K562 (cell line): ENCODE results near the gene MAP2K6. TPM values are rescaled to one million over a fixed set of nuclear protein-coding genes. Genes with fewer than 3 reads are reported as not detected.

Experiments used
- ATAC-seq: fragments of 200-7000 bp; cut with Tn5 transposase; 3 replicates; pipeline ENCODE4 v1.9.1; 2020; ENCODE audit warnings: moderate library complexity
- BruUV-seq: library from RNA; stranded (reverse); fragments of 400-500 nt; replicated peaks from 2 replicates; lab custom pipeline; 2021; lab: Mats Ljungman, UMichigan
- CTCF ChIA-PET: fragments of 300-600 bp; formaldehyde crosslinking; extraction: SDS; loops from one replicate; lab custom pipeline; 2021; ENCODE audit warnings: low intra/inter-chr PET ratio; lab: Yijun Ruan, JAX
- POLR2A ChIA-PET: fragments of 300-600, 350-650 bp; sonication (Branson Sonifier 250); formaldehyde crosslinking; extraction: SDS; loops from one replicate; lab custom pipeline; 2021; ENCODE audit warnings: antibody characterized with exemption, inconsistent platforms; lab: Yijun Ruan, JAX
- DNase-seq, 4 experiments: peaks; one replicate each; pipeline versions ENCODE4 v3.0.0 to v3.0.0-alpha.2; 2011 to 2018; ENCODE audit warnings: low spot score in 3 of 4, mixed read lengths in 3 of 4; ENCODE audit errors: extremely low read depth in 1 of 4
- FAIRE-seq: peaks from 2 replicates; lab custom pipeline; 2011; peaks lifted over from hg19 to GRCh38; lab: Jason Lieb, UNC
- H2AFZ ChIP-seq: 2 replicates; pipeline ENCODE4 v1.6.0; 2011; ENCODE audit warnings: low read depth, low read length, control low read depth, inconsistent platforms
- H3K27ac ChIP-seq: fragments of 200-600 bp; 3 replicates; pipeline ENCODE4 v1.8.0; 2011; ENCODE audit warnings: low read depth, mild to moderate bottlenecking, control low read depth, inconsistent platforms, low read length, moderate library complexity, mixed read lengths; ENCODE audit errors: extremely low read depth
- H3K27me3 ChIP-seq, 2 experiments: fragments of 300-600 bp in 1 of 2; 2 replicates in 1 of 2; 3 replicates in 1 of 2; pipeline versions ENCODE4 v1.6.0 to v1.8.0; 2011; ENCODE audit warnings: inconsistent platforms in 2 of 2, low read length in 2 of 2, mild to moderate bottlenecking in 1 of 2, mixed read lengths in 1 of 2, moderate library complexity in 1 of 2; ENCODE audit not compliant: control insufficient read depth in 2 of 2, insufficient read depth in 2 of 2
- H3K36me3 ChIP-seq: fragments of 300-600 bp; 3 replicates; pipeline ENCODE4 v1.8.0; 2011; ENCODE audit warnings: mild to moderate bottlenecking, low read length, inconsistent platforms; ENCODE audit not compliant: control insufficient read depth, insufficient read depth
- H3K4me1 ChIP-seq, 2 experiments: fragments of 200-600 bp in 1 of 2; replicated peaks in 1 of 2; 2 replicates in 1 of 2; 3 replicates in 1 of 2; pipeline versions ENCODE4 v1.5.1 to v1.8.0; 2011; ENCODE audit warnings: inconsistent platforms in 2 of 2, low read length in 2 of 2, mild to moderate bottlenecking in 1 of 2, mixed read lengths in 1 of 2, moderate library complexity in 1 of 2; ENCODE audit not compliant: control insufficient read depth in 2 of 2, insufficient read depth in 2 of 2
- H3K4me2 ChIP-seq: 2 replicates; pipeline ENCODE4 v1.6.1; 2011; ENCODE audit warnings: low read length, control low read depth, inconsistent platforms, mixed read lengths; ENCODE audit not compliant: insufficient read depth
- H3K4me3 ChIP-seq: fragments of 200-600 bp; sonication (generic), shearing (Covaris generic); 2 replicates; pipeline ENCODE4 v1.5.1; 2016; ENCODE audit warnings: control low read depth, inconsistent platforms
- H3K79me2 ChIP-seq: fragments of 200-600 bp; 3 replicates; pipeline ENCODE4 v1.8.0; 2011; ENCODE audit warnings: low read length, inconsistent platforms; ENCODE audit not compliant: control insufficient read depth, insufficient read depth
- H3K9ac ChIP-seq, 2 experiments: 2 replicates each; pipeline versions ENCODE4 v1.6.0 to v1.6.1; 2011; ENCODE audit warnings: low read depth in 2 of 2, low read length in 2 of 2, control low read depth in 1 of 2, inconsistent platforms in 1 of 2, mild to moderate bottlenecking in 1 of 2, mixed read lengths in 1 of 2; ENCODE audit not compliant: insufficient read depth in 1 of 2
- H3K9me1 ChIP-seq: one replicate; pipeline ENCODE4 v1.6.0; 2011; ENCODE audit warnings: inconsistent platforms, mild to moderate bottlenecking, low read length, moderate library complexity; ENCODE audit not compliant: control insufficient read depth, insufficient read depth
- H3K9me3 ChIP-seq: replicated peaks from 2 replicates; pipeline ENCODE4 v1.5.1; 2011; ENCODE audit warnings: low read depth, low read length, inconsistent platforms; ENCODE audit not compliant: control insufficient read depth, insufficient read depth
- H4K20me1 ChIP-seq: replicated peaks from 2 replicates; pipeline ENCODE4 v1.6.1; 2011; ENCODE audit warnings: low read length, inconsistent platforms, mixed read lengths; ENCODE audit not compliant: control insufficient read depth, insufficient read depth
- ARNT ChIP-seq, 2 experiments: fragments of 450-650 bp; IDR thresholded peaks; 2 replicates each; pipeline ENCODE4 v1.6.1; 2016; ENCODE audit warnings: mild to moderate bottlenecking in 1 of 2
- BRD4 ChIP-seq: fragments of 200-600 bp; sonication (generic); IDR thresholded peaks from 2 replicates; pipeline ENCODE4 v1.6.1; 2017; ENCODE audit warnings: inconsistent platforms
- CCAR2 ChIP-seq: fragments of 200-400 bp; formaldehyde crosslinking; IDR thresholded peaks from 2 replicates; pipeline ENCODE4 v1.6.1; 2017; ENCODE audit warnings: mild to moderate bottlenecking, low read depth, low read length
- CREBBP ChIP-seq: IDR thresholded peaks from one replicate; pipeline ENCODE4 v1.6.1; 2012; ENCODE audit warnings: low read depth, mild to moderate bottlenecking, control low read depth, inconsistent platforms, low read length
- CTBP1 ChIP-seq: fragments of 450-650 bp; IDR thresholded peaks from 2 replicates; pipeline ENCODE4 v1.6.1; 2016; ENCODE audit warnings: borderline replicate concordance
- ELK3 ChIP-seq: fragments of 450-650 bp; formaldehyde crosslinking; IDR thresholded peaks from 2 replicates; pipeline ENCODE4 v1.4.0; 2020; ENCODE audit warnings: mild to moderate bottlenecking
- ETS1 ChIP-seq: conservative IDR thresholded peaks from 2 replicates; pipeline ENCODE4 v1.6.1; 2011; ENCODE audit warnings: low read depth, mild to moderate bottlenecking, low read length; ENCODE audit not compliant: control insufficient read depth
- GMEB1 ChIP-seq: fragments of 250-450 bp; sonication (Bioruptor Pico); IDR thresholded peaks from 2 replicates; pipeline ENCODE4 v1.4.0; 2020; ENCODE audit warnings: mild to moderate bottlenecking
- HMG20B ChIP-seq: fragments of 250-450 bp; sonication (Bioruptor Pico); IDR thresholded peaks from 2 replicates; pipeline ENCODE4 v1.5.0; 2021; ENCODE audit warnings: mild to moderate bottlenecking
- KDM1A ChIP-seq, 2 experiments: fragments of 450-650 bp; IDR thresholded peaks; 2 replicates each; pipeline ENCODE4 v1.6.1; 2016; ENCODE audit warnings: mild to moderate bottlenecking in 2 of 2
- KLF10 ChIP-seq: fragments of 250-450 bp; sonication (Bioruptor Pico); IDR thresholded peaks from 2 replicates; pipeline ENCODE4 v1.6.1; 2021; ENCODE audit warnings: matching md5 sums
- MCM7 ChIP-seq, 2 experiments: fragments of 450-650 bp; IDR thresholded peaks; 2 replicates each; pipeline ENCODE4 v1.6.1; 2016 to 2018
- MYNN ChIP-seq, 2 experiments: sonication (generic); formaldehyde crosslinking in 1 of 2; IDR thresholded peaks; 2 replicates each; pipeline versions ENCODE4 v1.5.0 to v1.6.1; 2016 to 2020; ENCODE audit warnings: antibody characterized with exemption in 1 of 2, missing genetic modification reagents in 1 of 2
- PATZ1 ChIP-seq: fragments of 250-450 bp; sonication (Bioruptor Pico); IDR thresholded peaks from 2 replicates; pipeline ENCODE4 v1.5.0; 2020; ENCODE audit warnings: mild to moderate bottlenecking, borderline replicate concordance
- SREBF1 ChIP-seq: fragments of 150-350 bp; IDR thresholded peaks from 2 replicates; pipeline ENCODE4 v1.6.1; 2014; ENCODE audit warnings: antibody characterized with exemption, low read depth, low read length, borderline replicate concordance
- ZBTB2 ChIP-seq: fragments of 450-650 bp; IDR thresholded peaks from 2 replicates; pipeline ENCODE4 v1.6.1; 2016; ENCODE audit warnings: antibody characterized with exemption
- ZNF778 ChIP-seq: fragments of 450-650 bp; formaldehyde crosslinking; IDR thresholded peaks from 2 replicates; pipeline ENCODE4 v1.4.0; 2020; ENCODE audit warnings: mild to moderate bottlenecking, moderate library complexity
- WGBS: fragments of 100-300 bp; shearing (Covaris generic); methylation state at CpG from one replicate; pipeline ENCODE4 v1.1.6; 2016; ENCODE audit warnings: low coverage, mixed read lengths; ENCODE audit not compliant: insufficient coverage; ENCODE audit errors: missing lambda C conversion rate; 5-methylcytosine and 5-hydroxymethylcytosine counted together
- in situ Hi-C: fragments of 300-500 bp; cut with MboI; formaldehyde crosslinking; loops from 4 replicates; pipeline ENCODE4 v1.15.0; 2018; ENCODE audit warnings: inconsistent platforms, mixed read lengths
- intact Hi-C: fragments of 100-400 bp; cut with micrococcal nuclease; formaldehyde crosslinking; loops from 2 replicates; pipeline ENCODE4 v1.14.2; 2022
- polyA plus RNA-seq, 8 experiments: library from polyadenylated mRNA; depleted of rRNA in 4 of 8; stranded (reverse) in 5 of 8; unstranded in 3 of 8; fragments of >200 nt; fragmentation: Nextera tagmentation in 2 of 8; fragmentation: Illumina TruSeq in 1 of 8; extraction: Ambion mirVana in 2 of 8; extraction: Trizol in 1 of 8; gene quantifications; 2 replicates each; pipeline versions ENCODE4 v1.2.1 to v1.2.3, GENCODE V29; 2011 to 2014; ENCODE audit warnings: inconsistent platforms in 1 of 8, missing spikeins in 1 of 8
- total RNA-seq, 7 experiments: library from RNA; depleted of rRNA in 6 of 7; stranded (reverse); fragments of >200 nt in 6 of 7; fragmentation: Illumina TruSeq in 2 of 7; extraction: Trizol in 2 of 7; gene quantifications; 2 replicates each; pipeline versions ENCODE4 v1.2.1 to v1.2.3, GENCODE V29; 2011 to 2021; ENCODE audit warnings: low replicate concordance in 1 of 7

MAP2K6 gene
- total and polyA plus RNA-seq, 9 of the 15 experiments (the other 6 are each of a cell fraction or from before 2014, with no cell fraction given): 0.07 to 0.13 TPM; not detected in 7

- in situ Hi-C loops: no loop called here
- DNase-seq (no peak), FAIRE-seq (no peak), ATAC-seq (no peak)
- Histone ChIP-seq H4K20me1 (no peaks in the 10 kb centered on the region), H2AFZ (no peak overlapping the region), H3K9me1 (no peaks in the 10 kb centered on the region), H3K9me3 (no peaks in the 10 kb centered on the region), H3K27ac (no peak overlapping the region), H3K9ac (no peak overlapping the region), H3K4me2 (no peak overlapping the region), H3K4me3 (no peak overlapping the region), H3K36me3 (no peaks in the 10 kb centered on the region), H3K79me2 (no peaks in the 10 kb centered on the region), H3K27me3 (no peaks in the 10 kb centered on the region; a peak in 1 of 5 replicates), H3K4me1 (no peaks in the 10 kb centered on the region)
- ChIA-PET POLR2A (interaction anchor here (1.0 kb wide), 1 partner anchor 9 kb away, joined by 3 read pairs; no protein-coding TSS in a partner anchor), CTCF (no interaction called here)
- 2% methylated on average over 3 of the region's 3 CpGs for WGBS
- intact Hi-C loops: no loop called here
- no TSS peak for BruUV-seq
- TF ChIP-seq BRD4: no peak
- TF ChIP-seq ETS1: no peak
- TF ChIP-seq MCM7 (IDR thresholded peaks at IDR 0.05): no peak
- no peak for TF ChIP-seq SREBF1
- no peak for TF ChIP-seq KLF10
- TF ChIP-seq CREBBP: no peak
- TF ChIP-seq PATZ1 (CRISPR knock-in tag): no peak
- TF ChIP-seq HMG20B (CRISPR knock-in tag): no peak
- no peak for TF ChIP-seq ELK3 (CRISPR knock-in tag)
- no peak for TF ChIP-seq CCAR2
- no peak for TF ChIP-seq ZBTB2
- TF ChIP-seq MYNN (IDR thresholded peaks at IDR 0.05): no peak
- TF ChIP-seq MYNN (CRISPR knock-in tag; IDR thresholded peaks at IDR 0.05): no peak
- no peak for TF ChIP-seq ARNT (IDR thresholded peaks at IDR 0.05)
- TF ChIP-seq ZNF778 (CRISPR knock-in tag): no peak
- TF ChIP-seq KDM1A (IDR thresholded peaks at IDR 0.05): no peak
- TF ChIP-seq CTBP1: no peak
- no peak for TF ChIP-seq GMEB1 (CRISPR knock-in tag)
Measured at GRCh38 chr17:69499318-69499717, 84.8 kb downstream of the MAP2K6 start.
